Measurements from ENCODE around the gene PRODH.
"Not testable (repeated sequence)": the region's sequence is repeated elsewhere in the genome, so short reads cannot be mapped to it uniquely, and the experiment has no call there.

The PRODH gene

DNA sequence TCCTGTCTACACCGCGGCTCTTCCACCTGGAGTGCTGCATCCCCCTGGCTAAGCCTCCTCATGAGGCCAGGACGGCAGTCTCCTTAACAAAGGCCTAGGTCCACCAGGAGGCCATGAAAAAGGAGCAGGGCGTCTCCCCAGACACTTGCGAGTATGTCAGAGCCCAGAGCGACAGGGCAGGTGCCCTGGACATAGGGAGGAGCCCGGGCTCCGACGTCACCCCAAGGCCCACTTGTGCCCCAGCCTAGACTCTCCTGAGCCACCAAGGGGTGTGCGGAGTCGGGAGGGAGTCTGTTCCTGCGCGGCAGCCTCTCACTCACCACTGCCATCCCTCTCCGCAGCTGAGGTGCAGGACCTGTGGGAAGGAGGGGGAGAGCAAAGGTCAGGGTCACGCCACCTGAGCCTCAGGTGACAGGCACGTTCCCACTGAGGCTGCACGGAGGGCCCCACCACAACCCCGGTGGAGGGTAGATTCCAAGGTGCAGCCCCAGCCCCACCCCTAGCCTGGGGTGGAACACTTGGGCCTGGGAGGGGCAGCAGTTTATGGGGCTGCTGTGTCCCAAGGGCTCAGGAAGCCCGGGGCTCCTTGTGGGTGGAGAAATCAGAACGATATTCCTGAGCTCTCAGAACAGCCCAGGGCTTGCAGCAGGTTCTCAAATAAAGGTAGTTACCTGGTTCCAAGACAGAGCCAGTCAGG lies 10.6 kb downstream of the PRODH start:
- TF ChIP-seq, protein P1, sequence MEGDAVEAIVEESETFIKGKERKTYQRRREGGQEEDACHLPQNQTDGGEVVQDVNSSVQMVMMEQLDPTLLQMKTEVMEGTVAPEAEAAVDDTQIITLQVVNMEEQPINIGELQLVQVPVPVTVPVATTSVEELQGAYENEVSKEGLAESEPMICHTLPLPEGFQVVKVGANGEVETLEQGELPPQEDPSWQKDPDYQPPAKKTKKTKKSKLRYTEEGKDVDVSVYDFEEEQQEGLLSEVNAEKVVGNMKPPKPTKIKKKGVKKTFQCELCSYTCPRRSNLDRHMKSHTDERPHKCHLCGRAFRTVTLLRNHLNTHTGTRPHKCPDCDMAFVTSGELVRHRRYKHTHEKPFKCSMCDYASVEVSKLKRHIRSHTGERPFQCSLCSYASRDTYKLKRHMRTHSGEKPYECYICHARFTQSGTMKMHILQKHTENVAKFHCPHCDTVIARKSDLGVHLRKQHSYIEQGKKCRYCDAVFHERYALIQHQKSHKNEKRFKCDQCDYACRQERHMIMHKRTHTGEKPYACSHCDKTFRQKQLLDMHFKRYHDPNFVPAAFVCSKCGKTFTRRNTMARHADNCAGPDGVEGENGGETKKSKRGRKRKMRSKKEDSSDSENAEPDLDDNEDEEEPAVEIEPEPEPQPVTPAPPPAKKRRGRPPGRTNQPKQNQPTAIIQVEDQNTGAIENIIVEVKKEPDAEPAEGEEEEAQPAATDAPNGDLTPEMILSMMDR (IDR thresholded peaks at IDR 0.05; ENCODE audit: low read depth, low read length, missing control alignments) = no peak
- H3K27me3 ChIP-seq (replicated peaks) = no peaks in the 10 kb centered on the region
- H3K36me3 ChIP-seq (replicated peaks) = no peaks in the 10 kb centered on the region
- no peak overlapping the region for H3K4me3 ChIP-seq (ENCODE audit: low read depth, low read length)
- no peak overlapping the region for H3K27ac ChIP-seq
- in situ Hi-C loops (cut with HindIII; ENCODE audit: low pct_ligation_motif_present, low sequenced_read_pairs) = no loop called here
- no peak for DNase-seq

DNA sequence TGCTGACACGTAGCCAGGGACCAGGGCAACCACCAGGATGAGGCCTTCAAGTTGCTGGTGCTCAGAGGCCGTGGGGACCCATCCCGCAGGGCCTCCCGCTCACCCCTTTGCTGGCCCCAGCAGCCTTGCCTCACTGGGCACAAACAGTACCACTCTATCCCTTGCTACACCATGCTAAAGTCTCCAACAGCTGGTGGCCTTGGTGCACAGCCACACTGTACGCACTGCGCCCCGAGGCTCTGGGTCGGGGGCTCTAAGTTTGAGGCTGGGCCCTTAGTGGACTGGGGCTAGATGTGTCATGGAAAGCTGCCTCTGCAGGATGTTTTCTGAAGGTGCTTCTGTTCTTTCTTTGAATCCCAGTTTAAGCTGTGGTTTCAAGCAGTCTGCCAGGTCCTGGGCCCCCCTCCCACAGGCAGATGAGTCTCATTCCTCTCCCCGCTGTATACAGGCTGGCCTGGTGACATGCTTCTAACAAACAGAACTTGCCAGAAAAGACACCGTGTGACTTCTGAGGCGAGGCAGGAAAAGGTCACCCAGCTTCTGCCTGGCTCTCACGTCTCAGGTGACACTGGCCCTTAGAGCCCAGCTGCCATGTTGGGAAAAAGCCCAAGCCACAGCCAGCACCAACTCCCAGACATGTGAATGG lies 15.7 kb downstream of the PRODH start:
- in situ Hi-C loops (cut with HindIII; ENCODE audit: low pct_ligation_motif_present, low sequenced_read_pairs); H3K27me3 ChIP-seq (replicated peaks); H3K27ac ChIP-seq; DNase-seq; H3K4me3 ChIP-seq (ENCODE audit: low read depth, low read length); H3K36me3 ChIP-seq (replicated peaks): not testable (repeated sequence)

DNA sequence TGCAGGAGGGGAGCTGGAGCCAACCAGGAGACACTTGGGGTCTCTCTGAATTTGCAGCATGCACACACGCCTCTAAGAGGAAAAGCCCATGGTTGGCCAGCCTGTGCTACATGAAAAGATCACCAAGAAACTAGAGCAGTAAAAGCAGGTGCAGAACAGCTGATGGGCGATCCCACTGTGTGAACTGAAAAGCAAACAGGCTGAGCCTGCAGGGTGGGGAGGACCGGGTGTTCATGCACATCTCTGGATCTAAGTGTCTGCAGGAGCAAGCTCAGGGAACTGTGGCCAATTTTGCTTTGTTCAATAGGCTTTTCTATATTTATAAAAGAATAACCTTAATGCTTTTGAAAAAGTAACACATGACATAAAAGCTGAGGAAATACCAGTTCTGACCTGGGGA lies 18.3 kb downstream of the PRODH start:
- in situ Hi-C loops (cut with HindIII; ENCODE audit: low pct_ligation_motif_present, low sequenced_read_pairs) = not testable (repeated sequence)

DNA sequence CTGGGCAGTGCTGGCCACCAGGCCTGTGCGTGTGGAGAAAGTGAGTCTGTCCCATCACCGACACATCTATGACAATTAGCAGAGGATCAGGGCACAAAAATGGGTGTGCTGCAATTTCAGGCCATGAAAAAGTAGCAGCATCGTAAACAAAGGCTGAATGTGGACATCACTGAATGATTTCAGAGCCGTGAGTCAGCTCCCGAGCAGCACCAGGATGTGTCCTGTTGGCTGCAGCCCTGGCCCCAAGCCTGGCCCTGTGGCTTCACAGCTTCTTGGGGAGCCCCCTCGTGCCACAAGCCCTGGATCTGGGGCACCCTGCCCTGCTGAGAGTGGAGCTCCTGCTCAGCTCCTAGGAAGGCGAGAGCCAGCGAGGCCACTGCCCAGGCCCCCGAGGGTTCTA lies 20.5 kb downstream of the PRODH start:
- in situ Hi-C loops (cut with HindIII; ENCODE audit: low pct_ligation_motif_present, low sequenced_read_pairs); H3K36me3 ChIP-seq (replicated peaks); H3K27me3 ChIP-seq (replicated peaks); H3K27ac ChIP-seq; H3K4me3 ChIP-seq (ENCODE audit: low read depth, low read length); DNase-seq: not testable (repeated sequence)

More for the DNA sequence above, 18.3 kb downstream of the PRODH start:
- H3K27me3 ChIP-seq (replicated peaks); DNase-seq; H3K36me3 ChIP-seq (replicated peaks); H3K27ac ChIP-seq; H3K4me3 ChIP-seq (ENCODE audit: low read depth, low read length): not testable (repeated sequence)

DNA sequence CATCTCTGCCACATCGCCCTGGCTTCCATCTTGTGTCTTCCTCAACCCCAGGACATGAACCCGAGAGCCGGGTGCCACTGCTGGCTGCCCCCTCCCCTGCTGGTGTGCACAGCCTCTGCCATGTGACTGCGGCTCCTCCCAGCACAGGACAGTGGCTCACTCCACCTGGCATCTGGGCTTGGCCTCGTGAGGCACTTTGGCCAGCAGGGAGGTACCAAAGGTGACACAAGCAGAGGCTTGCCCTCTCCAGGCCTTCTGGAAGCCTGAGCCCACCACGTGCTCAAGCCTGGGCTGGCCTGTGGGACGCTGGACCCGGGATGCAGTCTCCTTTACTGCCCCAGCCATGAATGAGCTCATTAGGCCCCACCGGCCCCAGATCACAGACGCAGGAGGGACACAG lies 21.5 kb downstream of the PRODH start:
- in situ Hi-C loops (cut with HindIII; ENCODE audit: low pct_ligation_motif_present, low sequenced_read_pairs); H3K4me3 ChIP-seq (ENCODE audit: low read depth, low read length); H3K36me3 ChIP-seq (replicated peaks); H3K27me3 ChIP-seq (replicated peaks); H3K27ac ChIP-seq; DNase-seq: not testable (repeated sequence)

DNA sequence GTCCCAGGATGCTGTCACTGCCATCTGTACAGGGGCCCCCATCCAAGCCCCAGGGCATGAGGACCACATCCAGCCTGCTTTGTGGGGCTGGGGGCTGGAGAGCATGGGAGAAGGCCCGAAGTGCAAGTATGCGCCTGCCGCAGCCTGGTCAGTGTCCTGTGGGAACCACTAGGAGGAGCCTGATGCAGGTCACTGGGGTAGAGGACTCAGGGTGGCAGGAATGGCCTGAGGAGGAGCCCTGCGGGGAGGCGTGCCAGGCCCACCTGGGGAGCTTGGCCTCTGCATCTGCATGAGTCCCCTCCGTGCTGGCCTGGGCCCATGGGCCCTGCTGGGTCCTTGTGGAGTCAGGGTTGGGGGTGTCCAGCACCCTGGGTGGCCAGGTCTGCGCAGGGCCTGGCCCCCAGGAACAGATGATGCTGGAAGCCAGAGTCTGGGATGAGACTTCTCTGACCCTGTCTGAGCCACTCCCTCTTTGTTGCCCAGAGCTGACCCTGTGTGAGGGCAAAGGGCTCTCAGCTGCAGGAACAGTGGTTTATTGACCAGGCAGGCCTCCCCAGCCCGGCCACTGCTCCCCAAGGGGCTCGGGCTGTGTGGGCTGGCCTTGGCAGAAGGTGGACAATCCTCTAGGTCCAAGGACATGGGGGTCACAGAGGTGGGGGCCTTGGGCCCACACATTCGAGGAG lies 23.7 kb downstream of the PRODH start:
- DNase-seq; in situ Hi-C loops (cut with HindIII; ENCODE audit: low pct_ligation_motif_present, low sequenced_read_pairs); H3K4me3 ChIP-seq (ENCODE audit: low read depth, low read length); H3K27ac ChIP-seq; H3K27me3 ChIP-seq (replicated peaks); H3K36me3 ChIP-seq (replicated peaks): not testable (repeated sequence)

DNA sequence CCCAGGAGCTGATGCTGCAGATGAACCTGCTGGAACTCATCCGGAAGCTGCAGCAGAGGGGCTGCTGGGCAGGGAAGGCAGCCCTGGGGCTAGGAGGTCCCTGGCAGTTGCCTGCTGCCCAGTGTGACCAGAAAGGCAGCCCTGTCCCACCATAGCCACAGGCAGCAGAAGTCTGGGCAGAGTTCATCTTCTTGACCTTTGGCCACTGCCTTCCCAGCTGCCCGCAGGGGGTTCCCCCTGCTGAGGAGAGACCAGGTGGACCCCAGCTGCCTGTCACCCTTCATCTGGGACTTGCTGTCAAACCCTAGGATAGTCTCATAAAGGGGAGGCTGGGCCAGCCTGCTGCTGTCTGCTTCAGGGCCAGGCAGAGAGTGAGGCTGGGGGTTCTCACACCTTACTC lies 24.6 kb downstream of the PRODH start:
- in situ Hi-C loops (cut with HindIII; ENCODE audit: low pct_ligation_motif_present, low sequenced_read_pairs); DNase-seq; H3K27me3 ChIP-seq (replicated peaks); H3K36me3 ChIP-seq (replicated peaks); H3K4me3 ChIP-seq (ENCODE audit: low read depth, low read length); H3K27ac ChIP-seq: not testable (repeated sequence)

DNA sequence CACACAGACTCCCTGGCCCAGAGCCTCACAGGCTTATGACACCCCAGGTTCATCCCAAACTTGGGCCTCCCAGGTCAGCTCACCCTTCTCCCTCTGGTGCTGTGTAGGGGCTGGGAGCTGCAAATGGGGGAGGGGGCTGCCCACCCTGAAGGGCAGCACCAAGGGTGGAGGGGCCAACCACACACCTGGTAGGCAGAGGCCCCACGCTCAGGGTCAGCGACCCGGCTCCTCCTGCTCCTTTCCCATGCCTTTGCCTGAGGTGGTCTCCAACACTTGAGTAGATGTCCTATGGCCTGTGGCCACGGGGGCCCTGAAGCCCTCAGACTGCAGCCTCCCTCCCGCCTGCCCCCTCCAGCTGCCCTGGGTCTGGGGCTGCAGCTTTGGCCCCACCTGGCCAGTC lies 26.5 kb downstream of the PRODH start:
- Histone ChIP-seq H3K4me3 (ENCODE audit: low read depth, low read length) (no peak overlapping the region), H3K36me3 (replicated peaks) (no peaks in the 10 kb centered on the region), H3K27ac (no peak overlapping the region), H3K27me3 (replicated peaks) (no peaks in the 10 kb centered on the region)
- TF ChIP-seq, protein P1 (IDR thresholded peaks at IDR 0.05; ENCODE audit: low read depth, low read length, missing control alignments) = no peak
- DNase-seq = no peak
- in situ Hi-C loops (cut with HindIII; ENCODE audit: low pct_ligation_motif_present, low sequenced_read_pairs) = no loop called here

Data from brain microvascular endothelial cell (primary cell).